ENCODE measurements around the gene RAVER1. TPM values are rescaled to one million over a fixed set of nuclear protein-coding genes. Genes with fewer than 3 reads are reported as not detected.

Gene RAVER1
- total and polyA plus RNA-seq, 2 of the 13 experiments (the other 11 are each of a cell fraction or from before 2014, with no cell fraction given), result 3.6 to 7.9 TPM

DNA sequence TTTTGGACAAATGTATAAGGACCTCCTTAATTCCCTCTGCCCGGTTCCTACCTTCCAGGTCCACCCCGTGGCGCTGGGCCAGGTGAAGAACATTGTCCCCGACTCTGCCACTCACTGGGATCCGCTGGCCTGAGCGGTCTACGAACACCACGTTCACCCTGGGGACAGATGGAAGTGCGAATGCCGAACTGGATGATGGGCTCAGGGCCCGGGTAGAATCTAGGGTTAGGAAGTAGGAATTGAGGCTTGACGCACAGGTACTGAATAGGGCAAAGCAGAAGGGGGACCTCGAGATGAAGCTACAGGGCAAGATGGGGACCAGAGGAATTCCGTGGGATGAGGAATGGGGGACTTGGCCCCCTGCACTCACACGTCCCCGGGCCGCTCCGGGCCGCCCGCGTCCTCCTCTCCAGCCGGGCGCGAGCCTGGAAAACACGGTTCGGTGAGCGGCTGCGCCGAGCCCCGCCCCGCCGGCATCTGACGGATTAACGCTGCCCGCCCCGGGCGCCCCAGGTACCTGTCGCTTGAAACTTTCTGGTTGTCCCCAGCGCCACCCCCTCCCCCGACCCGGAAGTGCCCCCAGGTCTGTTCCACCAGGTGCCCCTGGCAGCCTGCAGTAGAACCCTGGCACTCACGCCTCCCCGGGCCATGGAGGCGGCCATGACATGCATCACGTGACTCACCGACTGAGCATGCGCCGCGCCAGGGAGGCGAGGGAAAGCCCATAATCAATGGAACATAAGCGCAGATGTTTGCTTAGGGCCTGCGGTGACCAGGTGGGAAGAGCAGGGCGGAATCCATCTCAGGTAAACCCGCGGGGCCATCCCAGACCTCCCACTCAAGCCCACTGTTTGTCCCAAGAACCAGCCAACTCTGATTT, 17.8 kb downstream of the RAVER1 start, which contains the start of gene FDX2 (continued):
- peak; percentile 41; the same call in 1 of the 2 replicates for TF ChIP-seq PAXIP1 (CRISPR knock-in tag; conservative IDR thresholded peaks at IDR 0.05)
- no peak for TF ChIP-seq ZNF546 (CRISPR knock-in tag; conservative IDR thresholded peaks at IDR 0.05)
- 0 out of 2 replicates have a peak, but pooled peaks have one; percentile 48 for TF ChIP-seq THAP8 (CRISPR knock-in tag; IDR thresholded peaks at IDR 0.05; ENCODE audit: borderline replicate concordance)
- no peak for TF ChIP-seq ZSCAN5A (CRISPR knock-in tag; IDR thresholded peaks at IDR 0.05; ENCODE audit: borderline replicate concordance)
- TF ChIP-seq ZNF274 (CRISPR knock-in tag; IDR thresholded peaks at IDR 0.05), result peak; percentile 82; the same call in 1 of the 2 replicates
- TF ChIP-seq TBL1XR1 (IDR thresholded peaks at IDR 0.05; ENCODE audit: borderline replicate concordance, low read length, partially characterized antibody), result peak; percentile 60
- 0 out of 2 replicates have a peak, but pooled peaks have one; percentile 63 for TF ChIP-seq ZSCAN29 (CRISPR knock-in tag; conservative IDR thresholded peaks at IDR 0.05)
- peak; percentile 50; the same call in 1 of the 2 replicates for TF ChIP-seq ZNF761 (CRISPR knock-in tag; conservative IDR thresholded peaks at IDR 0.05)
- TF ChIP-seq RNF2 (conservative IDR thresholded peaks at IDR 0.05; ENCODE audit: low read depth), result no peak
- TF ChIP-seq NR2F6 (IDR thresholded peaks at IDR 0.05), result no peak
- peak; percentile 37; the same call in 1 of the 2 replicates for TF ChIP-seq NR2F6 (CRISPR knock-in tag; IDR thresholded peaks at IDR 0.05)
- peak; percentile 42; the same call in 1 of the 2 replicates for TF ChIP-seq POGK (CRISPR knock-in tag; conservative IDR thresholded peaks at IDR 0.05)
- no peak for TF ChIP-seq TRAFD1 (CRISPR knock-in tag; IDR thresholded peaks at IDR 0.05; ENCODE audit: borderline replicate concordance)
- TF ChIP-seq ZNF224 (CRISPR knock-in tag; IDR thresholded peaks at IDR 0.05), result no peak
- TF ChIP-seq KDM5A (IDR thresholded peaks at IDR 0.05; ENCODE audit: borderline replicate concordance, low read length), result peak; percentile 91

Measured in HepG2 (cell line).